Dermis blood vessel endothelial cell (primary cell): ENCODE measurements around the gene TRPT1. TPM values are rescaled to one million over a fixed set of nuclear protein-coding genes. Genes with fewer than 3 reads are reported as not detected.

Experiments
- total RNA-seq: library from RNA; depleted of rRNA; stranded (reverse); fragments of >200 nt; gene quantifications from 2 replicates; pipeline ENCODE4 v1.2.3, GENCODE V29; 2014

The TRPT1 gene
- total RNA-seq, 1 donor from 2014 or later: 45.6 TPM

Other genes with a start within 250 kb of the TRPT1 start
- gene OTUB1, start 239.7 kb downstream of the TRPT1 start, total RNA-seq: 52.3 and 57.7 TPM in 2 replicates
- not detected in 2 replicates for gene FLRT1, start 190.3 kb downstream of the TRPT1 start, total RNA-seq
- gene MACROD1, start 60.1 kb downstream of the TRPT1 start, total RNA-seq: 17.5 and 29.3 TPM in 2 replicates
- 139 and 191 TPM in 2 replicates for gene STIP1, start 40.0 kb downstream of the TRPT1 start, total RNA-seq
- 6.5 and 26.5 TPM in 2 replicates for gene FERMT3, start 19.5 kb downstream of the TRPT1 start, total RNA-seq
- gene NUDT22, start 88 bp upstream of the TRPT1 start, total RNA-seq: 43.2 and 44.6 TPM in 2 replicates
- gene DNAJC4, start 4.4 kb upstream of the TRPT1 start, total RNA-seq: 7.0 and 17.4 TPM in 2 replicates
- gene VEGFB, start 8.4 kb upstream of the TRPT1 start, total RNA-seq: 20.4 and 23.1 TPM in 2 replicates
- gene FKBP2, start 14.9 kb upstream of the TRPT1 start, total RNA-seq: 43.9 and 45.6 TPM in 2 replicates
- 238 and 297 TPM in 2 replicates for gene PPP1R14B, start 20.8 kb upstream of the TRPT1 start, total RNA-seq
- 37.8 and 54.6 TPM in 2 replicates for gene PLCB3, start 25.3 kb upstream of the TRPT1 start, total RNA-seq
- gene BAD, start 58.5 kb upstream of the TRPT1 start, total RNA-seq: 57.2 and 65.9 TPM in 2 replicates
- 11.5 and 12.1 TPM in 2 replicates for gene GPR137, start 59.7 kb upstream of the TRPT1 start, total RNA-seq
- 0.17 TPM in 1 of 2 replicates, not detected in the other for gene KCNK4, start 65.1 kb upstream of the TRPT1 start, total RNA-seq
- gene CATSPERZ, start 74.2 kb upstream of the TRPT1 start, total RNA-seq: not detected in 2 replicates
- 60.3 and 76.7 TPM in 2 replicates for gene ESRRA, start 79.3 kb upstream of the TRPT1 start, total RNA-seq
- 202 and 290 TPM in 2 replicates for gene TRMT112, start 91.4 kb upstream of the TRPT1 start, total RNA-seq
- 129 and 245 TPM in 2 replicates for gene PRDX5, start 91.9 kb upstream of the TRPT1 start, total RNA-seq
- gene CCDC88B, start 114.0 kb upstream of the TRPT1 start, total RNA-seq: 0.56 and 1.2 TPM in 2 replicates
- gene RPS6KA4, start 133.0 kb upstream of the TRPT1 start, total RNA-seq: 35.9 and 46.6 TPM in 2 replicates